A673 (cell line): ENCODE data around the gene CD300LF. TPM values are rescaled to one million over a fixed set of nuclear protein-coding genes. Genes with fewer than 3 reads are reported as not detected.

Source experiments
- BruUV-seq: library from RNA; stranded (reverse); fragments of 400-500 nt; replicated peaks from 2 replicates; lab custom pipeline; 2021; lab: Mats Ljungman, UMichigan
- CTCF ChIA-PET: fragments of 300-600 bp; sonication (Branson Sonifier 250); formaldehyde crosslinking; loops from one replicate; lab custom pipeline; 2022; ENCODE audit warnings: antibody characterized with exemption; lab: Charles Lee
- POLR2A ChIA-PET: fragments of 300-600 bp; sonication (Branson Sonifier 250); formaldehyde crosslinking; loops from one replicate; lab custom pipeline; 2022; ENCODE audit warnings: antibody characterized with exemption; ENCODE audit not compliant: low non-redundant PET; lab: Charles Lee
- DNase-seq: peaks from one replicate; pipeline ENCODE4 v3.0.0-alpha.2; 2015; ENCODE audit warnings: low spot score
- H3K27ac ChIP-seq: fragments of 200-600 bp; sonication (generic); 2 replicates; pipeline ENCODE4 v1.5.1; 2016; ENCODE audit warnings: mixed run types, low read depth, mild to moderate bottlenecking, mixed read lengths, antibody characterized with exemption, low read length; ENCODE audit not compliant: poor library complexity, severe bottlenecking
- H3K27me3 ChIP-seq: fragments of 200-600 bp; sonication (generic); replicated peaks from 2 replicates; pipeline ENCODE4 v1.6.1; 2017; ENCODE audit warnings: mixed run types, low read depth, mild to moderate bottlenecking, mixed read lengths, antibody characterized with exemption, low read length; ENCODE audit not compliant: insufficient read depth, poor library complexity
- H3K36me3 ChIP-seq: fragments of 200-600 bp; sonication (generic); 2 replicates; pipeline ENCODE4 v1.6.1; 2016; ENCODE audit warnings: mixed run types, mild to moderate bottlenecking, mixed read lengths, antibody characterized with exemption, low read length; ENCODE audit not compliant: insufficient read depth, poor library complexity, severe bottlenecking
- H3K4me1 ChIP-seq: fragments of 200-600 bp; sonication (generic); 2 replicates; pipeline ENCODE4 v1.6.1; 2017; ENCODE audit warnings: mixed run types, mild to moderate bottlenecking, mixed read lengths, antibody characterized with exemption, low read length; ENCODE audit not compliant: insufficient read depth, poor library complexity, severe bottlenecking
- H3K4me3 ChIP-seq: fragments of 200-600 bp; sonication (generic); 2 replicates; pipeline ENCODE4 v1.5.1; 2016; ENCODE audit warnings: low read depth, mixed run types, mild to moderate bottlenecking, mixed read lengths, low read length; ENCODE audit not compliant: poor library complexity, severe bottlenecking
- H3K9me3 ChIP-seq: fragments of 200-600 bp; sonication (generic); 2 replicates; pipeline ENCODE4 v1.6.1; 2016; ENCODE audit warnings: mixed run types, low read depth, mild to moderate bottlenecking, mixed read lengths, antibody characterized with exemption, low read length; ENCODE audit not compliant: poor library complexity, severe bottlenecking
- EZH2 ChIP-seq: fragments of 200-600 bp; sonication (generic); IDR thresholded peaks from 2 replicates; pipeline ENCODE4 v1.6.1; 2017; ENCODE audit warnings: borderline replicate concordance, low read depth, mild to moderate bottlenecking, mixed read lengths, antibody characterized with exemption, low read length; ENCODE audit not compliant: poor library complexity, severe bottlenecking
- intact Hi-C: fragments of 100-400 bp; cut with micrococcal nuclease; formaldehyde crosslinking; loops from one replicate; pipeline ENCODE4 v1.10.0; 2022; ENCODE audit not compliant: unreplicated experiment
- total RNA-seq: library from RNA; stranded (reverse); gene quantifications from 2 replicates; pipeline ENCODE4 v1.2.3, GENCODE V29; 2021
- TF ChIP-seq, protein P1 (sequence below): fragments of 300-800, 200-600 bp; sonication (generic); conservative IDR thresholded peaks from 2 replicates; pipeline ENCODE4 v1.5.1; 2017; ENCODE audit warnings: low read depth, mild to moderate bottlenecking, antibody characterized with exemption, low read length, moderate library complexity, mixed read lengths

CD300LF gene
- total RNA-seq, 1 experiment from 2014 or later: not detected

DNA sequence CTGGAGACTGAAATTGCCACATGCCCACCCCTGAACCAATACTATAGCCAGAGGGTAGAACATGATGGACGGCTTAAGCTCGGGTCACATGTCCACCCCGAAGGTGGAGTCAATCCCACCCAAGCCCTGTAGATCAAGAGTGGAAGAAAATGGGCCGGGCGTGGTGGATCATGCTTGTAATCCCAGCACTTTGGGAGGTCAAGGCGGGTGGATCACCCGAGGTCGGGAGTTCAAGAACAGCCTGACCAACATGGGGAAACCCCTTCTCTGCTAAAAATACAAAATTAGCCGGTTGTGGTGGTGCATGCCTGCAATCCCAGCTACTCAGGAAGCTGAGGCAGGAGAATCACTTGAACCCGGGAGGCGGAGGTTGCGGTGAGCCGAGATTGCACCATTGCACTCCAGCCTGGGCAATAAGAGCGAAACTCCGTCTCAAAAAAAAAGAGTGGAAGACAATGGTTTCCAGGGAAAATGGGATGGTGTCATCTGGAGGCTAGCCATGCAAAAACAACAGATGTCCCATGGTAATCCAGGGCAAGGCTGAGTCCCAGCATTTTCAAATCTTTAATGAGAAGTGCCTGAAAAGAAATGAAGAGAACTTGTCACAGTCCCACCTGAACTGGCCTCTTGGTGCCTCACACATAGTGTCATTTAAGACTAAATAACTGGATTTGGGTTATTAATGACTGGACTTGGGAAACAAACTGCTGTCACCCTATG, 30.1 kb downstream of the CD300LF start:
- H3K27me3 ChIP-seq: peaks cover 75% of the 10 kb centered on the region
- ChIA-PET POLR2A (no interaction called here), CTCF (no interaction called here)
- intact Hi-C loops: no loop called here
- DNase-seq: no peak
- H3K27ac ChIP-seq: no peak overlapping the region
- no peak overlapping the region for H3K4me3 ChIP-seq
- no peaks in the 10 kb centered on the region for H3K9me3 ChIP-seq
- no TSS peak for BruUV-seq
- TF ChIP-seq, protein P1, sequence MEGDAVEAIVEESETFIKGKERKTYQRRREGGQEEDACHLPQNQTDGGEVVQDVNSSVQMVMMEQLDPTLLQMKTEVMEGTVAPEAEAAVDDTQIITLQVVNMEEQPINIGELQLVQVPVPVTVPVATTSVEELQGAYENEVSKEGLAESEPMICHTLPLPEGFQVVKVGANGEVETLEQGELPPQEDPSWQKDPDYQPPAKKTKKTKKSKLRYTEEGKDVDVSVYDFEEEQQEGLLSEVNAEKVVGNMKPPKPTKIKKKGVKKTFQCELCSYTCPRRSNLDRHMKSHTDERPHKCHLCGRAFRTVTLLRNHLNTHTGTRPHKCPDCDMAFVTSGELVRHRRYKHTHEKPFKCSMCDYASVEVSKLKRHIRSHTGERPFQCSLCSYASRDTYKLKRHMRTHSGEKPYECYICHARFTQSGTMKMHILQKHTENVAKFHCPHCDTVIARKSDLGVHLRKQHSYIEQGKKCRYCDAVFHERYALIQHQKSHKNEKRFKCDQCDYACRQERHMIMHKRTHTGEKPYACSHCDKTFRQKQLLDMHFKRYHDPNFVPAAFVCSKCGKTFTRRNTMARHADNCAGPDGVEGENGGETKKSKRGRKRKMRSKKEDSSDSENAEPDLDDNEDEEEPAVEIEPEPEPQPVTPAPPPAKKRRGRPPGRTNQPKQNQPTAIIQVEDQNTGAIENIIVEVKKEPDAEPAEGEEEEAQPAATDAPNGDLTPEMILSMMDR: no peak
- TF ChIP-seq EZH2: no peak
- H3K4me1 ChIP-seq: no peaks in the 10 kb centered on the region
- H3K36me3 ChIP-seq: no peaks in the 10 kb centered on the region

DNA sequence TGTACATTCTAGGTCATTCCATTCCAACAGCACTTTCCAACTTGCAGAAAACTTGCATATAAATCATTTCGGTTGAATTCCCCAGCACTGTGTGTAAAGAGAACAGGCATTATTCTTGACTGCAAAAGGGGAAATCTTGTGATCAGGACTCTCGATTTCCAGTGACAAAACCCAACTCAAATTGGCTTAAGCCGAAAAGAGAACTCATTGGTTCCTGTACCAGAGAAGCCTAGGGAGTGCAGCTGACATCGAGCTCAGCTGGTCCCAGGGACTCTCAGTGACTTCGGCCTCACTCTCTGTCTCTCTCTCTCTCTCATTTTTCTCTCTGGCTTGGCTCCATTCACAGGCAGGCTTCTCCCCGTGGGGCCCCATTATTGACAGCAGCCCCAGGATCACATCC, 30.7 kb downstream of the CD300LF start:
- H3K27me3 ChIP-seq: peaks cover 81% of the 10 kb centered on the region
- BruUV-seq: no TSS peak
- POLR2A ChIA-PET: no interaction called here
- no peaks in the 10 kb centered on the region for H3K9me3 ChIP-seq
- TF ChIP-seq EZH2: no peak
- TF ChIP-seq, protein P1: no peak
- H3K36me3 ChIP-seq: no peaks in the 10 kb centered on the region
- H3K27ac ChIP-seq: no peak overlapping the region
- CTCF ChIA-PET: no interaction called here
- intact Hi-C loops: no loop called here
- no peak overlapping the region for H3K4me3 ChIP-seq
- no peak for DNase-seq
- no peaks in the 10 kb centered on the region for H3K4me1 ChIP-seq

DNA sequence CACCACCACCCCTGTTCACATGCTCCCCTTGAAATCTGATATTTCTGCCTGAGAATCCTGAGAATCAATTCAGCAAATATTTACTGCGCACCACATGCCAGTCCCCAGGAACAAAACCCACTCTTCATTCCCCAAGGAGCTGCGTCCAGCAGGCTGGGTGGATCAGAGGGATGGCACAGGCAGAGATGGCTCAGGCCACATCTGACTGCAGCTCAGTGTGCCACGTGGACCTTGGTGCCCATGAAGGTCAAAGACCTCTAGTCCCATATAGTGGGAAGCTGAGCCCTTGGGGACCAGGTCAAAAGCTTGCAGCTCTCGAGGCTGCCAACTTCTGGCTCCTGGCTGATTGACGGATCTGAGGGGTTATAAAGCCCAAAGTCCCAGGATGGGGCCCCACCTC, 31.8 kb downstream of the CD300LF start:
- H3K36me3 ChIP-seq: no peaks in the 10 kb centered on the region
- no peak overlapping the region for H3K4me3 ChIP-seq
- POLR2A ChIA-PET: no interaction called here
- H3K9me3 ChIP-seq: no peaks in the 10 kb centered on the region
- CTCF ChIA-PET: no interaction called here
- TF ChIP-seq EZH2: no peak
- TF ChIP-seq, protein P1: no peak
- DNase-seq: no peak
- no TSS peak for BruUV-seq
- H3K4me1 ChIP-seq: no peaks in the 10 kb centered on the region
- H3K27ac ChIP-seq: no peak overlapping the region
- intact Hi-C loops: no loop called here
- peaks cover 84% of the 10 kb centered on the region for H3K27me3 ChIP-seq
